Memory B cell (primary cell): ENCODE results near the gene ZNF618.

ENCODE experiments used
- ATAC-seq: fragments of 150-1000 bp; cut with Tn5 transposase; 2 replicates; pipeline ENCODE4 v1.10.0; 2021; ENCODE audit warnings: low read depth, mild to moderate bottlenecking, moderate library complexity
- DNase-seq, 2 donors: peaks; one replicate each; pipeline ENCODE4 v3.0.0; 2022; ENCODE audit warnings: low spot score in 2 of 2
- H3K27ac Mint-ChIP-seq: one replicate; pipeline ENCODE4 v1.8.0; 2022; ENCODE audit warnings: mild to moderate bottlenecking, moderate library complexity, mixed read lengths
- H3K27me3 Mint-ChIP-seq: one replicate; pipeline ENCODE4 v1.8.0; 2022; ENCODE audit warnings: mixed read lengths
- H3K36me3 Mint-ChIP-seq: one replicate; pipeline ENCODE4 v1.8.0; 2022; ENCODE audit warnings: mild to moderate bottlenecking, mixed read lengths
- H3K4me1 Mint-ChIP-seq: one replicate; pipeline ENCODE4 v1.8.0; 2022; ENCODE audit warnings: mixed read lengths
- H3K4me3 Mint-ChIP-seq: one replicate; pipeline ENCODE4 v1.8.0; 2022; ENCODE audit warnings: mild to moderate bottlenecking, moderate library complexity, mixed read lengths
- H3K9me3 Mint-ChIP-seq: one replicate; pipeline ENCODE4 v1.8.0; 2022; ENCODE audit warnings: mixed read lengths

Gene ZNF618

GRCh38 chr9:114051281-114051680 lies 175.2 kb downstream of the ZNF618 start:
- Mint-ChIP-seq H3K9me3 (no peaks in the 10 kb centered on the region), H3K4me3 (no peak overlapping the region), H3K36me3 (no peaks in the 10 kb centered on the region), H3K27me3 (no peaks in the 10 kb centered on the region), H3K27ac (no peak overlapping the region), H3K4me1 (no peaks in the 10 kb centered on the region)
- DNase-seq (no peak), ATAC-seq (no peak)

- no peak overlapping the region for H3K27ac Mint-ChIP-seq
- no peak overlapping the region for H3K4me3 Mint-ChIP-seq
- no peak for DNase-seq
- H3K27me3 Mint-ChIP-seq = no peaks in the 10 kb centered on the region
- no peaks in the 10 kb centered on the region for H3K36me3 Mint-ChIP-seq
- H3K9me3 Mint-ChIP-seq = no peaks in the 10 kb centered on the region
- ATAC-seq = no peak
- H3K4me1 Mint-ChIP-seq = no peaks in the 10 kb centered on the region
Measured at GRCh38 chr9:114051706-114052105, 175.6 kb downstream of the ZNF618 start.

- Mint-ChIP-seq H3K4me1 (no peaks in the 10 kb centered on the region), H3K27ac (no peak overlapping the region)
Measured at GRCh38 chr9:114053246-114054005, 177.3 kb downstream of the ZNF618 start.

GRCh38 chr9:114054191-114054690 lies 178.1 kb downstream of the ZNF618 start:
- Mint-ChIP-seq H3K27ac (no peak overlapping the region), H3K4me1 (no peaks in the 10 kb centered on the region), H3K36me3 (no peaks in the 10 kb centered on the region), H3K9me3 (no peaks in the 10 kb centered on the region), H3K27me3 (no peaks in the 10 kb centered on the region), H3K4me3 (no peak overlapping the region)
- ATAC-seq = no peak
- no peak for DNase-seq

More at GRCh38 chr9:114053246-114054005, 177.3 kb downstream of the ZNF618 start:
- Mint-ChIP-seq H3K27me3 (no peaks in the 10 kb centered on the region), H3K36me3 (no peaks in the 10 kb centered on the region), H3K9me3 (no peaks in the 10 kb centered on the region), H3K4me3 (no peak overlapping the region)
- DNase-seq (no peak), ATAC-seq (no peak)

- H3K9me3 Mint-ChIP-seq = no peaks in the 10 kb centered on the region
- H3K4me3 Mint-ChIP-seq = no peak overlapping the region
- no peaks in the 10 kb centered on the region for H3K4me1 Mint-ChIP-seq
- no peaks in the 10 kb centered on the region for H3K36me3 Mint-ChIP-seq
- no peaks in the 10 kb centered on the region for H3K27me3 Mint-ChIP-seq
- no peak overlapping the region for H3K27ac Mint-ChIP-seq
- DNase-seq = no peak
- no peak for ATAC-seq
Measured at GRCh38 chr9:114055061-114055460, 179.0 kb downstream of the ZNF618 start.

- Mint-ChIP-seq H3K27ac (no peak overlapping the region), H3K9me3 (no peaks in the 10 kb centered on the region), H3K4me1 (no peaks in the 10 kb centered on the region), H3K27me3 (peaks cover 2% of the 10 kb centered on the region), H3K4me3 (no peak overlapping the region), H3K36me3 (no peaks in the 10 kb centered on the region)
- no peak for ATAC-seq
- DNase-seq = no peak
Measured at GRCh38 chr9:114055894-114056293, 179.8 kb downstream of the ZNF618 start.

- H3K4me1 Mint-ChIP-seq = no peaks in the 10 kb centered on the region
- ATAC-seq (no peak), DNase-seq (no peak)
- H3K36me3 Mint-ChIP-seq = no peaks in the 10 kb centered on the region
- H3K27me3 Mint-ChIP-seq = peaks cover 2% of the 10 kb centered on the region
- no peak overlapping the region for H3K4me3 Mint-ChIP-seq
- H3K27ac Mint-ChIP-seq = no peak overlapping the region
- no peaks in the 10 kb centered on the region for H3K9me3 Mint-ChIP-seq
Measured at GRCh38 chr9:114056527-114056926, 180.4 kb downstream of the ZNF618 start.

- no peak overlapping the region for H3K27ac Mint-ChIP-seq
- H3K36me3 Mint-ChIP-seq = no peaks in the 10 kb centered on the region
- H3K4me3 Mint-ChIP-seq = no peak overlapping the region
- ATAC-seq (no peak), DNase-seq (no peak)
- H3K27me3 Mint-ChIP-seq = peaks cover 8% of the 10 kb centered on the region
- H3K4me1 Mint-ChIP-seq = no peaks in the 10 kb centered on the region
- no peaks in the 10 kb centered on the region for H3K9me3 Mint-ChIP-seq
Measured at GRCh38 chr9:114057161-114057885, 181.2 kb downstream of the ZNF618 start.

GRCh38 chr9:114058688-114059046 lies 182.6 kb downstream of the ZNF618 start:
- ATAC-seq (no peak), DNase-seq (no peak)
- Mint-ChIP-seq H3K9me3 (no peaks in the 10 kb centered on the region), H3K36me3 (no peaks in the 10 kb centered on the region), H3K4me1 (no peaks in the 10 kb centered on the region), H3K4me3 (no peak overlapping the region), H3K27ac (no peak overlapping the region), H3K27me3 (peaks cover 10% of the 10 kb centered on the region)

GRCh38 chr9:114059047-114059803 lies 183.1 kb downstream of the ZNF618 start:
- Mint-ChIP-seq H3K4me3 (no peak overlapping the region), H3K36me3 (no peaks in the 10 kb centered on the region), H3K4me1 (no peaks in the 10 kb centered on the region), H3K9me3 (no peaks in the 10 kb centered on the region), H3K27ac (no peak overlapping the region), H3K27me3 (peaks cover 12% of the 10 kb centered on the region)
- DNase-seq = no peak
- no peak for ATAC-seq

GRCh38 chr9:114060070-114060469 lies 184.0 kb downstream of the ZNF618 start:
- no peak overlapping the region for H3K4me3 Mint-ChIP-seq
- H3K9me3 Mint-ChIP-seq = no peaks in the 10 kb centered on the region
- H3K36me3 Mint-ChIP-seq = no peaks in the 10 kb centered on the region
- ATAC-seq = no peak
- H3K27me3 Mint-ChIP-seq = peaks cover 12% of the 10 kb centered on the region
- H3K27ac Mint-ChIP-seq = no peak overlapping the region
- no peaks in the 10 kb centered on the region for H3K4me1 Mint-ChIP-seq
- DNase-seq = no peak

- Mint-ChIP-seq H3K36me3 (no peaks in the 10 kb centered on the region), H3K4me3 (no peak overlapping the region), H3K9me3 (no peaks in the 10 kb centered on the region), H3K27me3 (peaks cover 12% of the 10 kb centered on the region), H3K4me1 (no peaks in the 10 kb centered on the region), H3K27ac (no peak overlapping the region)
- ATAC-seq = no peak
- DNase-seq = no peak
Measured at GRCh38 chr9:114060711-114061110, 184.6 kb downstream of the ZNF618 start.

GRCh38 chr9:114061292-114061691 lies 185.2 kb downstream of the ZNF618 start:
- H3K4me1 Mint-ChIP-seq = no peaks in the 10 kb centered on the region
- peaks cover 12% of the 10 kb centered on the region for H3K27me3 Mint-ChIP-seq
- H3K9me3 Mint-ChIP-seq = no peaks in the 10 kb centered on the region
- DNase-seq (no peak), ATAC-seq (no peak)
- no peak overlapping the region for H3K27ac Mint-ChIP-seq
- no peaks in the 10 kb centered on the region for H3K36me3 Mint-ChIP-seq
- no peak overlapping the region for H3K4me3 Mint-ChIP-seq

GRCh38 chr9:114061830-114062474 lies 185.8 kb downstream of the ZNF618 start:
- H3K4me3 Mint-ChIP-seq = no peak overlapping the region

More at GRCh38 chr9:114061830-114062474, 185.8 kb downstream of the ZNF618 start:
- H3K27me3 Mint-ChIP-seq = peaks cover 12% of the 10 kb centered on the region
- no peaks in the 10 kb centered on the region for H3K9me3 Mint-ChIP-seq
- ATAC-seq = no peak
- H3K27ac Mint-ChIP-seq = no peak overlapping the region
- no peaks in the 10 kb centered on the region for H3K36me3 Mint-ChIP-seq
- H3K4me1 Mint-ChIP-seq = no peaks in the 10 kb centered on the region
- DNase-seq = no peak
